Stimulated activated CD8-positive, alpha-beta memory T cell treated with anti-CD3 and anti-CD28 coated beads, Interleukin-15, amount 100 ng/mL, for 4 hours (primary cell): ENCODE results near the gene INO80C.
"Not testable (repeated sequence)": the region's sequence is repeated elsewhere in the genome, so short reads cannot be mapped to it uniquely, and the experiment has no call there.

Experiments used
- DNase-seq, 2 donors: peaks; one replicate each; pipeline ENCODE4 v3.0.0-alpha.2; 2020; ENCODE audit warnings: low read depth in 2 of 2

Gene INO80C

GRCh38 chr18:35489281-35489680, 8.5 kb downstream of the INO80C start:
- not testable (repeated sequence) for DNase-seq

- DNase-seq: not testable (repeated sequence)
Measured at GRCh38 chr18:35488396-35488795, 9.4 kb downstream of the INO80C start.

GRCh38 chr18:35487525-35487924, 10.2 kb downstream of the INO80C start:
- DNase-seq: not testable (repeated sequence)

- DNase-seq: no peak
Measured at GRCh38 chr18:35485852-35486251, 11.9 kb downstream of the INO80C start.

GRCh38 chr18:35484034-35484433, 13.7 kb downstream of the INO80C start:
- DNase-seq: no peak

- DNase-seq: no peak
Measured at GRCh38 chr18:35481960-35482366, 15.8 kb downstream of the INO80C start.

- no peak for DNase-seq
Measured at GRCh38 chr18:35479911-35480586, 17.7 kb downstream of the INO80C start.

GRCh38 chr18:35478520-35479435, 19.0 kb downstream of the INO80C start:
- no peak for DNase-seq

- no peak for DNase-seq
Measured at GRCh38 chr18:35477974-35478373, 19.8 kb downstream of the INO80C start.

- no peak for DNase-seq
Measured at GRCh38 chr18:35477497-35477896, 20.3 kb downstream of the INO80C start.

GRCh38 chr18:35474884-35475283, 22.9 kb downstream of the INO80C start:
- DNase-seq: no peak

- DNase-seq: no peak
Measured at GRCh38 chr18:35473562-35473961, 24.2 kb downstream of the INO80C start.

- DNase-seq: no peak
Measured at GRCh38 chr18:35470435-35470834, 27.3 kb downstream of the INO80C start.

- no peak for DNase-seq
Measured at GRCh38 chr18:35469725-35470124, 28.0 kb downstream of the INO80C start.

- no peak for DNase-seq
Measured at GRCh38 chr18:35468711-35469110, 29.0 kb downstream of the INO80C start.

- DNase-seq: no peak
Measured at GRCh38 chr18:35467624-35468016, 30.1 kb downstream of the INO80C start.

- DNase-seq: no peak
Measured at GRCh38 chr18:35466815-35467623, 30.7 kb downstream of the INO80C start.

GRCh38 chr18:35466334-35466733, 31.4 kb downstream of the INO80C start:
- no peak for DNase-seq

- DNase-seq: no peak
Measured at GRCh38 chr18:35465329-35465728, 32.4 kb downstream of the INO80C start.

- DNase-seq: no peak
Measured at GRCh38 chr18:35464831-35465279, 32.9 kb downstream of the INO80C start.

GRCh38 chr18:35463827-35464226, 33.9 kb downstream of the INO80C start:
- no peak for DNase-seq

GRCh38 chr18:35463050-35463449, 34.7 kb downstream of the INO80C start:
- DNase-seq: no peak
